Activated CD4-positive, alpha-beta T cell treated with anti-CD3 and anti-CD28 coated beads, Interleukin-2, Interleukin-6, amounts not matched to agents 100 ng/mL and 50 ng/mL, durations not matched to agents 16 hours and 8 hours (primary cell): ENCODE results near the gene SMG1.
A peak's percentile ranks its signal among the peaks of the same experiment; 100 is the strongest.
"Not testable (repeated sequence)": the region's sequence is repeated elsewhere in the genome, so short reads cannot be mapped to it uniquely, and the experiment has no call there.

ENCODE experiments used
- DNase-seq: peaks from one replicate; pipeline ENCODE4 v3.0.0-alpha.2; 2020

Gene SMG1

GRCh38 chr16:18932243-18932987 lies 6.2 kb upstream of the SMG1 start:
- no peak for DNase-seq

- peak; percentile 8 for DNase-seq
Observed at GRCh38 chr16:18931756-18932155, 5.5 kb upstream of the SMG1 start.

GRCh38 chr16:18930095-18930494 lies 3.9 kb upstream of the SMG1 start:
- not testable (repeated sequence) for DNase-seq

GRCh38 chr16:18928073-18928472 lies 1.9 kb upstream of the SMG1 start:
- not testable (repeated sequence) for DNase-seq

GRCh38 chr16:18925215-18925985 lies 808 bp downstream of the SMG1 start:
- peak; percentile 73 for DNase-seq

GRCh38 chr16:18923935-18924334 lies 2.3 kb downstream of the SMG1 start:
- peak; percentile 51 for DNase-seq

GRCh38 chr16:18923124-18923523 lies 3.1 kb downstream of the SMG1 start:
- peak; percentile 71 for DNase-seq

- DNase-seq, result not testable (repeated sequence)
Observed at GRCh38 chr16:18909585-18909984, 16.6 kb downstream of the SMG1 start.

GRCh38 chr16:18908716-18909115 lies 17.5 kb downstream of the SMG1 start:
- not testable (repeated sequence) for DNase-seq

GRCh38 chr16:18902778-18903177 lies 23.4 kb downstream of the SMG1 start:
- not testable (repeated sequence) for DNase-seq

GRCh38 chr16:18902044-18902443 lies 24.2 kb downstream of the SMG1 start:
- not testable (repeated sequence) for DNase-seq

GRCh38 chr16:18901194-18901593 lies 25.0 kb downstream of the SMG1 start:
- DNase-seq, result not testable (repeated sequence)

GRCh38 chr16:18884456-18884855 lies 41.8 kb downstream of the SMG1 start:
- not testable (repeated sequence) for DNase-seq

GRCh38 chr16:18877734-18878133 lies 48.5 kb downstream of the SMG1 start:
- DNase-seq, result not testable (repeated sequence)

GRCh38 chr16:18877259-18877658 lies 48.9 kb downstream of the SMG1 start:
- DNase-seq, result not testable (repeated sequence)

GRCh38 chr16:18876301-18876700 lies 49.9 kb downstream of the SMG1 start:
- not testable (repeated sequence) for DNase-seq

- DNase-seq, result peak; percentile 7
Observed at GRCh38 chr16:18869043-18869771, 57.0 kb downstream of the SMG1 start.

- DNase-seq, result not testable (repeated sequence)
Observed at GRCh38 chr16:18866277-18866823, 59.9 kb downstream of the SMG1 start.

- not testable (repeated sequence) for DNase-seq
Observed at GRCh38 chr16:18862891-18863290, 63.3 kb downstream of the SMG1 start.

GRCh38 chr16:18855196-18855595 lies 71.0 kb downstream of the SMG1 start:
- DNase-seq, result no peak

- peak; percentile 5 for DNase-seq
Observed at GRCh38 chr16:18853694-18854093, 72.5 kb downstream of the SMG1 start.

- no peak for DNase-seq
Observed at GRCh38 chr16:18852647-18853046, 73.6 kb downstream of the SMG1 start.

- no peak for DNase-seq
Observed at GRCh38 chr16:18846416-18846815, 79.8 kb downstream of the SMG1 start.
